ENCODE measurements around the gene CCT8L2. TPM values are rescaled to one million over a fixed set of nuclear protein-coding genes. Genes with fewer than 3 reads are reported as not detected.
"Not testable (repeated sequence)": the region's sequence is repeated elsewhere in the genome, so short reads cannot be mapped to it uniquely, and the experiment has no call there.

The CCT8L2 gene
- total RNA-seq, 1 donor from 2014 or later = not detected

GRCh38 chr22:16566421-16567151 lies 26.0 kb downstream of the CCT8L2 start:
- not testable (repeated sequence) for H3K9me3 ChIP-seq (ENCODE audit: control insufficient read depth in 3 of 3, low read length in 3 of 3); H3K4me3 ChIP-seq (ENCODE audit: low read length in 3 of 3); H3K36me3 ChIP-seq (ENCODE audit: control insufficient read depth in 3 of 3, insufficient read depth in 3 of 3, low read length in 3 of 3); H3K27ac ChIP-seq (ENCODE audit: low read depth, low read length); H3K27me3 ChIP-seq (ENCODE audit: control insufficient read depth in 3 of 3, insufficient read depth in 3 of 3, low read length in 3 of 3); H3K4me1 ChIP-seq (ENCODE audit: control insufficient read depth in 3 of 3, insufficient read depth in 3 of 3, low read length in 3 of 3); H3K9ac ChIP-seq (ENCODE audit: low read depth in 1 of 3, low read length in 3 of 3)

- not testable (repeated sequence) for H3K27ac ChIP-seq (ENCODE audit: low read depth, low read length); H3K4me1 ChIP-seq (ENCODE audit: control insufficient read depth in 3 of 3, insufficient read depth in 3 of 3, low read length in 3 of 3)
These were observed 26.8 kb downstream of the CCT8L2 start for GRCh38 chr22:16565585-16566420.

GRCh38 chr22:16564837-16565584 lies 27.6 kb downstream of the CCT8L2 start:
- not testable (repeated sequence) for H3K4me1 ChIP-seq (ENCODE audit: control insufficient read depth in 3 of 3, insufficient read depth in 3 of 3, low read length in 3 of 3); H3K27me3 ChIP-seq (ENCODE audit: control insufficient read depth in 3 of 3, insufficient read depth in 3 of 3, low read length in 3 of 3); H3K9me3 ChIP-seq (ENCODE audit: control insufficient read depth in 3 of 3, low read length in 3 of 3); H3K27ac ChIP-seq (ENCODE audit: low read depth, low read length); H3K36me3 ChIP-seq (ENCODE audit: control insufficient read depth in 3 of 3, insufficient read depth in 3 of 3, low read length in 3 of 3); H3K9ac ChIP-seq (ENCODE audit: low read depth in 1 of 3, low read length in 3 of 3); H3K4me3 ChIP-seq (ENCODE audit: low read length in 3 of 3)

More at GRCh38 chr22:16565585-16566420, 26.8 kb downstream of the CCT8L2 start:
- H3K36me3 ChIP-seq (ENCODE audit: control insufficient read depth in 3 of 3, insufficient read depth in 3 of 3, low read length in 3 of 3); H3K27me3 ChIP-seq (ENCODE audit: control insufficient read depth in 3 of 3, insufficient read depth in 3 of 3, low read length in 3 of 3); H3K9ac ChIP-seq (ENCODE audit: low read depth in 1 of 3, low read length in 3 of 3); H3K4me3 ChIP-seq (ENCODE audit: low read length in 3 of 3); H3K9me3 ChIP-seq (ENCODE audit: control insufficient read depth in 3 of 3, low read length in 3 of 3): not testable (repeated sequence)

- Histone ChIP-seq H3K4me3 (ENCODE audit: low read length in 3 of 3) (no peak overlapping the region), H3K27me3 (ENCODE audit: control insufficient read depth in 3 of 3, insufficient read depth in 3 of 3, low read length in 3 of 3) (no peaks in the 10 kb centered on the region), H3K4me1 (ENCODE audit: control insufficient read depth in 3 of 3, insufficient read depth in 3 of 3, low read length in 3 of 3) (no peaks in the 10 kb centered on the region), H3K9me3 (ENCODE audit: control insufficient read depth in 3 of 3, low read length in 3 of 3) (no peaks in the 10 kb centered on the region), H3K27ac (ENCODE audit: low read depth, low read length) (no peak overlapping the region), H3K36me3 (ENCODE audit: control insufficient read depth in 3 of 3, insufficient read depth in 3 of 3, low read length in 3 of 3) (no peaks in the 10 kb centered on the region), H3K9ac (ENCODE audit: low read depth in 1 of 3, low read length in 3 of 3) (no peak overlapping the region)
These were observed 28.8 kb downstream of the CCT8L2 start for GRCh38 chr22:16563555-16564520.

GRCh38 chr22:16562711-16563554 lies 29.7 kb downstream of the CCT8L2 start:
- Histone ChIP-seq H3K9me3 (ENCODE audit: control insufficient read depth in 3 of 3, low read length in 3 of 3) (no peaks in the 10 kb centered on the region), H3K9ac (ENCODE audit: low read depth in 1 of 3, low read length in 3 of 3) (no peak overlapping the region), H3K4me3 (ENCODE audit: low read length in 3 of 3) (no peak overlapping the region), H3K27ac (ENCODE audit: low read depth, low read length) (no peak overlapping the region), H3K36me3 (ENCODE audit: control insufficient read depth in 3 of 3, insufficient read depth in 3 of 3, low read length in 3 of 3) (no peaks in the 10 kb centered on the region), H3K4me1 (ENCODE audit: control insufficient read depth in 3 of 3, insufficient read depth in 3 of 3, low read length in 3 of 3) (no peaks in the 10 kb centered on the region), H3K27me3 (ENCODE audit: control insufficient read depth in 3 of 3, insufficient read depth in 3 of 3, low read length in 3 of 3) (no peaks in the 10 kb centered on the region)

GRCh38 chr22:16561093-16561658 lies 31.4 kb downstream of the CCT8L2 start:
- not testable (repeated sequence) for H3K36me3 ChIP-seq (ENCODE audit: control insufficient read depth in 3 of 3, insufficient read depth in 3 of 3, low read length in 3 of 3); H3K9me3 ChIP-seq (ENCODE audit: control insufficient read depth in 3 of 3, low read length in 3 of 3); H3K27me3 ChIP-seq (ENCODE audit: control insufficient read depth in 3 of 3, insufficient read depth in 3 of 3, low read length in 3 of 3); H3K4me1 ChIP-seq (ENCODE audit: control insufficient read depth in 3 of 3, insufficient read depth in 3 of 3, low read length in 3 of 3); H3K4me3 ChIP-seq (ENCODE audit: low read length in 3 of 3); H3K27ac ChIP-seq (ENCODE audit: low read depth, low read length); H3K9ac ChIP-seq (ENCODE audit: low read depth in 1 of 3, low read length in 3 of 3)

- H3K36me3 ChIP-seq (ENCODE audit: control insufficient read depth in 3 of 3, insufficient read depth in 3 of 3, low read length in 3 of 3); H3K9ac ChIP-seq (ENCODE audit: low read depth in 1 of 3, low read length in 3 of 3); H3K4me3 ChIP-seq (ENCODE audit: low read length in 3 of 3); H3K27me3 ChIP-seq (ENCODE audit: control insufficient read depth in 3 of 3, insufficient read depth in 3 of 3, low read length in 3 of 3); H3K27ac ChIP-seq (ENCODE audit: low read depth, low read length); H3K4me1 ChIP-seq (ENCODE audit: control insufficient read depth in 3 of 3, insufficient read depth in 3 of 3, low read length in 3 of 3); H3K9me3 ChIP-seq (ENCODE audit: control insufficient read depth in 3 of 3, low read length in 3 of 3): not testable (repeated sequence)
These were observed 32.0 kb downstream of the CCT8L2 start for GRCh38 chr22:16560651-16561050.

- not testable (repeated sequence) for H3K36me3 ChIP-seq (ENCODE audit: control insufficient read depth in 3 of 3, insufficient read depth in 3 of 3, low read length in 3 of 3); H3K4me3 ChIP-seq (ENCODE audit: low read length in 3 of 3); H3K4me1 ChIP-seq (ENCODE audit: control insufficient read depth in 3 of 3, insufficient read depth in 3 of 3, low read length in 3 of 3); H3K9me3 ChIP-seq (ENCODE audit: control insufficient read depth in 3 of 3, low read length in 3 of 3); H3K27me3 ChIP-seq (ENCODE audit: control insufficient read depth in 3 of 3, insufficient read depth in 3 of 3, low read length in 3 of 3); H3K27ac ChIP-seq (ENCODE audit: low read depth, low read length); H3K9ac ChIP-seq (ENCODE audit: low read depth in 1 of 3, low read length in 3 of 3)
These were observed 32.6 kb downstream of the CCT8L2 start for GRCh38 chr22:16559996-16560395.

Measured in skeletal muscle tissue (tissue), 4 donors.